Stomach smooth muscle (tissue), 2 donors: ENCODE data around the gene MN1.
"Not testable (repeated sequence)": the region's sequence is repeated elsewhere in the genome, so short reads cannot be mapped to it uniquely, and the experiment has no call there.

ENCODE experiments used
- H3K27ac ChIP-seq: one replicate; pipeline ENCODE4 v1.7.0; 2013; ENCODE audit warnings: mild to moderate bottlenecking, low read length, inconsistent platforms
- H3K27me3 ChIP-seq, 2 donors: one replicate each; pipeline ENCODE4 v1.7.0; 2013; ENCODE audit warnings: low read length in 2 of 2; ENCODE audit not compliant: insufficient read depth in 2 of 2, control insufficient read depth in 1 of 2
- H3K36me3 ChIP-seq, 2 donors: one replicate each; pipeline ENCODE4 v1.7.0; 2013; ENCODE audit warnings: low read length in 2 of 2; ENCODE audit not compliant: control insufficient read depth in 2 of 2, insufficient read depth in 2 of 2
- H3K4me1 ChIP-seq: one replicate; pipeline ENCODE4 v1.7.0; 2013; ENCODE audit warnings: low read length; ENCODE audit not compliant: control insufficient read depth, insufficient read depth
- H3K4me3 ChIP-seq, 2 donors: one replicate each; pipeline ENCODE4 v1.7.0; 2013; ENCODE audit warnings: low read length in 2 of 2
- H3K9ac ChIP-seq, 2 donors: one replicate each; pipeline ENCODE4 v1.7.0; 2013; ENCODE audit warnings: low read length in 2 of 2, mild to moderate bottlenecking in 1 of 2
- H3K9me3 ChIP-seq, 2 donors: one replicate each; pipeline ENCODE4 v1.7.0; 2013; ENCODE audit warnings: low read length in 2 of 2; ENCODE audit not compliant: control insufficient read depth in 2 of 2
- donor health status: healthy.
- donor health status: Pancreatic carcinoma.

MN1 gene

GRCh38 chr22:27747396-27748221, 53.9 kb downstream of the MN1 start:
- no peaks in the 10 kb centered on the region for H3K9me3 ChIP-seq
- H3K36me3 ChIP-seq, result no peaks in the 10 kb centered on the region
- peaks cover 35% of the 10 kb centered on the region for H3K4me1 ChIP-seq
- H3K27me3 ChIP-seq, result no peaks in the 10 kb centered on the region
- H3K27ac ChIP-seq, result no peak overlapping the region
- no peak overlapping the region for H3K9ac ChIP-seq
- no peak overlapping the region for H3K4me3 ChIP-seq

DNA sequence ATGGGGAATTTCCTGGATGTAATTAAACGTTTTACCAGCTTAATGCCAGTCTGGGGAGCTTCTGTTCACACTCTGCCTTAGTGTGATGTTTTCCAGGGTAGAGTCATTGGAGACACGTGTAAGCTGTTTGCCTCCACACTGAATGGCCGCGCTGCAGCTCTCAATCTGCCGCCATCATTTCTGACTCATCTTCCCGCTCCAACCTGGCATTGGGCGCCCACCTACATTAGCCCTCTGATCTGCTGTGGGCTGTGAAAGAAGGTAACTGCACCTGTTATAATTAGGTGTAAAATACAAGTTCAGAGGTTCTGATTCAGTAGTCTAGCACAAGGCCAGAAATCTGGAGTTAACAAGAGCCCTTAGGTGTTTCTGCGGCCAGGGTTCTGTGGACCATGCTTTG, 54.6 kb downstream of the MN1 start:
- H3K9ac ChIP-seq, result no peak overlapping the region
- no peaks in the 10 kb centered on the region for H3K9me3 ChIP-seq
- H3K4me1 ChIP-seq, result peaks cover 33% of the 10 kb centered on the region
- H3K36me3 ChIP-seq, result no peaks in the 10 kb centered on the region
- no peak overlapping the region for H3K4me3 ChIP-seq
- H3K27ac ChIP-seq, result no peak overlapping the region
- H3K27me3 ChIP-seq, result no peaks in the 10 kb centered on the region

DNA sequence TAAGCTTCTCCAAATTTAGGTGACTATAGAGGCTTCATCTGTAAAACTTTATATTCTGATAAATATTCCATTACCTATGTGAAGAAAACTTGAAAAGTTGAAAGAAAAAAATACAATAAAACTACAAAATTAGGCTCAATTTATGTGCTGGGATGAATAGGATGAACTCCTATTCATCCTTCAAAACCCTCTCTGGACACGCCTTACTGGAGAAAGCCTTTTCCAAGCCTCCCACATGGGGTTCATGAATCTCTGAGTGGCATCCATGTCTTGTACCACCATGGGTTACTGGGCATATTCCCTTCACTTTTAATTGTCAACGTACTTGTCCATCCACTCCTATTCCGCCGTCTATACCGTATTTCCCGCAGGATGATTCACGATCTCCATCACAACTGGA, 55.7 kb downstream of the MN1 start:
- Histone ChIP-seq H3K4me3 (no peak overlapping the region), H3K9ac (no peak overlapping the region), H3K4me1 (peaks cover 27% of the 10 kb centered on the region), H3K36me3 (no peaks in the 10 kb centered on the region), H3K27me3 (no peaks in the 10 kb centered on the region), H3K27ac (no peak overlapping the region), H3K9me3 (peaks cover 0 to under 1% of the 10 kb centered on the region in 2 donors)

- Histone ChIP-seq H3K27me3 (no peaks in the 10 kb centered on the region), H3K4me1 (peaks cover 20% of the 10 kb centered on the region), H3K9ac (no peak overlapping the region), H3K9me3 (peaks cover 3% of the 10 kb centered on the region in 2 donors), H3K36me3 (no peaks in the 10 kb centered on the region), H3K4me3 (no peak overlapping the region), H3K27ac (no peak overlapping the region)
Measured at GRCh38 chr22:27745154-27745553, 56.4 kb downstream of the MN1 start.

DNA sequence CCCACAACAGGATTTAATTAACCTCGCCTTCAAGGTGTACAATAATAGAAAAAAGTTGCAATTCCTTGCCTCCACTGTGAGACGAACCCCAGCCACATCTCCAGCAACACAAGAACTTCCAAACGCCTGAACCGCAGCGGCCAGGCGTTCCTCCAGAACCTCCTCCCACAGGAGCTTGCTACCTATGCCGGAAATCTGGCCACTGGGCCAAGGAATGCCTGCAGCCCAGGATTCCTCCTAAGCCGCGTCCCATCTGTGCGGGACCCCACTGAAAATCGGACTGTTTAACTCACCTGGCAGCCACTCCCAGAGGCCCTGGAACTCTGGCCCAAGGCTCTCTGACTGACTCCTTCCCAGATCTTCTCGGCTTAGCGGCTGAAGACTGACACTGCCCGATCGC, 57.5 kb downstream of the MN1 start:
- not testable (repeated sequence) for H3K4me1 ChIP-seq, H3K27ac ChIP-seq, H3K36me3 ChIP-seq, H3K9ac ChIP-seq, H3K9me3 ChIP-seq, H3K27me3 ChIP-seq, H3K4me3 ChIP-seq

GRCh38 chr22:27740202-27740748, 61.3 kb downstream of the MN1 start:
- Histone ChIP-seq H3K9ac (no peak overlapping the region), H3K27ac (no peak overlapping the region), H3K36me3 (no peaks in the 10 kb centered on the region), H3K4me3 (no peak overlapping the region), H3K9me3 (peaks cover 3% of the 10 kb centered on the region in 2 donors), H3K4me1 (no peaks in the 10 kb centered on the region), H3K27me3 (no peaks in the 10 kb centered on the region)

- H3K27ac ChIP-seq, result no peak overlapping the region
- peaks cover 3% of the 10 kb centered on the region in 2 donors for H3K9me3 ChIP-seq
- H3K36me3 ChIP-seq, result no peaks in the 10 kb centered on the region
- H3K9ac ChIP-seq, result no peak overlapping the region
- H3K4me1 ChIP-seq, result no peaks in the 10 kb centered on the region
- no peak overlapping the region for H3K4me3 ChIP-seq
- no peaks in the 10 kb centered on the region for H3K27me3 ChIP-seq
Measured at GRCh38 chr22:27737521-27737920, 64.0 kb downstream of the MN1 start.

GRCh38 chr22:27734066-27734465, 67.5 kb downstream of the MN1 start:
- no peaks in the 10 kb centered on the region for H3K4me1 ChIP-seq
- H3K9me3 ChIP-seq, result no peaks in the 10 kb centered on the region
- no peak overlapping the region for H3K27ac ChIP-seq
- H3K9ac ChIP-seq, result no peak overlapping the region
- no peaks in the 10 kb centered on the region for H3K27me3 ChIP-seq
- H3K36me3 ChIP-seq, result no peaks in the 10 kb centered on the region
- no peak overlapping the region for H3K4me3 ChIP-seq

DNA sequence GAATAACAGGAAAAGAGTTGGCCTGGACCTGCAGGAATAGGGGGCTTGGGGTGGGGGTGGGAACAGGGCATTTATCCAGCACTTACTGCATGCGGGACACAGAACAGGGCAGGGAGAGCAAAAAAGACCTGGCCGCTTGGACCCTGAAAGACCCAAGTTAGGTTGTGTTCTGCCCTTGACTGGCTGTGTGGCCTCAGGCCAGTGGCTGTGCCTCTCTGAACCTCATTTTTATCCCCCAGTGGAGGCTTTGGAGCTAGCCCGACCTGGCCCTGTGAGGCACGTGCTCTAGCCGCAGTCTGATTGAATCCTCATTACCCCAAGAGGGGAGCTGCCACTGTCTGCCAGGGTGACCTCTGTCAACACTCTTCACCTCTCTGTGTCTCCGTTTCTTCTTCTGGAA, 68.7 kb downstream of the MN1 start:
- no peaks in the 10 kb centered on the region for H3K36me3 ChIP-seq
- H3K4me3 ChIP-seq, result no peak overlapping the region
- no peaks in the 10 kb centered on the region for H3K4me1 ChIP-seq
- no peak overlapping the region for H3K27ac ChIP-seq
- H3K9me3 ChIP-seq, result no peaks in the 10 kb centered on the region
- H3K27me3 ChIP-seq, result no peaks in the 10 kb centered on the region
- H3K9ac ChIP-seq, result no peak overlapping the region

DNA sequence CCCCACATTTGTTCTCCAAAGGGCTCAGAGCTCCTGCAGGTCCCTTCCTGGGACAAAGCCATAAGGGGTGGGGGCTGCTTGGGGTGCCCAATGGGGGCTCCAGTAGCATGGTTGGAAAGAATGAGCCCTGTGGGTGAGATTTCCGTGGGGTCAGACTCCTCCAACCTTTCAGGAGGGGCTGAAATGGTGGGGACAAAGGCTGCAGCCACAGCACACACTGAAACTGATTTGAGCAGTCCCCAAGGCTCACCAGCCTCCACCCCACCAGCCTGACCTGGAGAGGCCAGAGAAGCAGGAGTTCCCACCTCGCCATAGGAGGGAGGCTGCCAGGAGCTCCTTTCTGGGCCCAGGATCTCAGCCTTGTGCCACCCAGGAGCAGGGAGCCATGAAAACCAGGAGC, 69.2 kb downstream of the MN1 start:
- no peaks in the 10 kb centered on the region for H3K27me3 ChIP-seq
- H3K27ac ChIP-seq, result no peak overlapping the region
- H3K9ac ChIP-seq, result no peak overlapping the region
- H3K4me1 ChIP-seq, result no peaks in the 10 kb centered on the region
- no peaks in the 10 kb centered on the region for H3K36me3 ChIP-seq
- H3K9me3 ChIP-seq, result no peaks in the 10 kb centered on the region
- H3K4me3 ChIP-seq, result no peak overlapping the region

DNA sequence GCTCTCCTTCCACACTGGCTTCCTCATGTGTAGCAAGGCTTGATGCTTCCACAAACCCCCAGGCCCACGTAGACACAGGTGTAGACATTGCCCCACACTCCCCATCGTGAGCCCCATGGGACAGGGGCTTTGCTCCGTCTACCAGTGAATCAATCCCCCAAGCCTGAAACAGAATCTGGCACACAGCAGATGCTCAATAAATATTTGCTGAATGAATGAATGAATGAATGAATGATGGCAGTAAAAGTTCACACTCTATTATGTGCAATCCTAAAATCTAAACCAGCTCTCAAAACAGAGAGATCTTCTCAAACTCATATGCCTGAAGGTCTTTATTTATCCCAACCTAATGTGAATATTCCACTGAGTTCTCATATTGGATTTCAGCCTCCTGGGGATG, 69.9 kb downstream of the MN1 start:
- Histone ChIP-seq H3K9me3 (no peaks in the 10 kb centered on the region), H3K27ac (no peak overlapping the region), H3K27me3 (no peaks in the 10 kb centered on the region), H3K9ac (no peak overlapping the region), H3K36me3 (no peaks in the 10 kb centered on the region), H3K4me1 (peaks cover 7% of the 10 kb centered on the region), H3K4me3 (no peak overlapping the region)
